HTR-8/SVneo (cell line): ENCODE results near the gene SMURF2.

ENCODE experiments used
- DNase-seq: peaks from one replicate; pipeline ENCODE4 v3.0.0; 2011; ENCODE audit warnings: low spot score, mixed read lengths; ENCODE audit not compliant: insufficient read length
- FAIRE-seq: peaks from 2 replicates; lab custom pipeline; 2011; peaks lifted over from hg19 to GRCh38; lab: Jason Lieb, UNC

SMURF2 gene

GRCh38 chr17:64551461-64551860 lies 110.6 kb downstream of the SMURF2 start:
- FAIRE-seq (no peak), DNase-seq (no peak)

GRCh38 chr17:64547319-64547718 lies 114.8 kb downstream of the SMURF2 start:
- DNase-seq (no peak), FAIRE-seq (no peak)

GRCh38 chr17:64546716-64547115 lies 115.4 kb downstream of the SMURF2 start:
- no peak for DNase-seq
- FAIRE-seq, result no peak

- no peak for DNase-seq
- FAIRE-seq, result no peak
Measured at GRCh38 chr17:64544742-64545141, 117.4 kb downstream of the SMURF2 start.

- FAIRE-seq (no peak), DNase-seq (no peak)
Measured at GRCh38 chr17:64540118-64540776, 121.9 kb downstream of the SMURF2 start.

- FAIRE-seq (no peak), DNase-seq (no peak)
Measured at GRCh38 chr17:64538508-64539130, 123.5 kb downstream of the SMURF2 start.

- FAIRE-seq (no peak), DNase-seq (no peak)
Measured at GRCh38 chr17:64537488-64537887, 124.6 kb downstream of the SMURF2 start.

- FAIRE-seq, result no peak
- DNase-seq, result no peak
Measured at GRCh38 chr17:64536913-64537312, 125.2 kb downstream of the SMURF2 start.

- no peak for DNase-seq
- no peak for FAIRE-seq
Measured at GRCh38 chr17:64535357-64535756, 126.8 kb downstream of the SMURF2 start.

- DNase-seq (no peak), FAIRE-seq (no peak)
Measured at GRCh38 chr17:64534187-64534586, 127.9 kb downstream of the SMURF2 start.

- DNase-seq (no peak), FAIRE-seq (no peak)
Measured at GRCh38 chr17:64533784-64534183, 128.3 kb downstream of the SMURF2 start.

- FAIRE-seq, result no peak
- DNase-seq, result no peak
Measured at GRCh38 chr17:64532409-64532808, 129.7 kb downstream of the SMURF2 start.

- no peak for DNase-seq
- FAIRE-seq, result no peak
Measured at GRCh38 chr17:64531955-64532371, 130.1 kb downstream of the SMURF2 start.

- DNase-seq (no peak), FAIRE-seq (no peak)
Measured at GRCh38 chr17:64529221-64529620, 132.9 kb downstream of the SMURF2 start.

GRCh38 chr17:64527914-64528313 lies 134.2 kb downstream of the SMURF2 start:
- no peak for FAIRE-seq

GRCh38 chr17:64520359-64520758 lies 141.7 kb downstream of the SMURF2 start:
- DNase-seq (no peak), FAIRE-seq (no peak)

More at GRCh38 chr17:64527914-64528313, 134.2 kb downstream of the SMURF2 start:
- no peak for DNase-seq

- DNase-seq (no peak), FAIRE-seq (no peak)
Measured at GRCh38 chr17:64519601-64520000, 142.5 kb downstream of the SMURF2 start.

GRCh38 chr17:64515829-64516228 lies 146.3 kb downstream of the SMURF2 start:
- DNase-seq, result no peak
- no peak for FAIRE-seq

- no peak for DNase-seq
- no peak for FAIRE-seq
Measured at GRCh38 chr17:64515419-64515818, 146.7 kb downstream of the SMURF2 start.

GRCh38 chr17:64509179-64509578 lies 152.9 kb downstream of the SMURF2 start:
- no peak for FAIRE-seq
- no peak for DNase-seq

- DNase-seq (no peak), FAIRE-seq (no peak)
Measured at GRCh38 chr17:64508683-64509082, 153.4 kb downstream of the SMURF2 start.

- FAIRE-seq (no peak), DNase-seq (peak; percentile 65)
Measured at GRCh38 chr17:64507413-64507782, 154.7 kb downstream of the SMURF2 start.
